Liver (tissue), 3 donors: Measurements from ENCODE around the gene LLGL2.

Experiments used
- CTCF ChIP-seq: fragments of 150-350 bp; IDR thresholded peaks from 2 replicates; pipeline ENCODE4 v1.5.1; 2017; ENCODE audit warnings: improper control_type of control experiment, low read depth, low read length; ENCODE audit not compliant: missing input control
- GABPA ChIP-seq, 2 donors: IDR thresholded peaks in 1 of 2; conservative IDR thresholded peaks in 1 of 2; 2 replicates each; pipeline ENCODE4 v1.6.1; 2016; ENCODE audit warnings: antibody characterized with exemption in 2 of 2, mild to moderate bottlenecking in 1 of 2, moderate library complexity in 1 of 2
- JUND ChIP-seq, 2 donors: IDR thresholded peaks; 2 replicates each; pipeline ENCODE4 v1.6.1; 2016; ENCODE audit warnings: antibody characterized with exemption in 2 of 2
- MAX ChIP-seq: IDR thresholded peaks from 2 replicates; pipeline ENCODE4 v1.6.1; 2016; ENCODE audit warnings: antibody characterized with exemption
- donor health status: healthy.
- donor health status: healthy.

- TF ChIP-seq CTCF: no peak
- TF ChIP-seq GABPA (IDR thresholded peaks at IDR 0.05 in 1 of 2, conservative IDR thresholded peaks at IDR 0.05 in 1 of 2): no peak
- peak; percentile 40 for TF ChIP-seq MAX
- TF ChIP-seq JUND (IDR thresholded peaks at IDR 0.05): no peak
Measured at GRCh38 chr17:75516255-75516618, 9.3 kb upstream of the LLGL2 start, which contains the start of gene TSEN54.
